Psoas muscle (tissue), 8 donors: ENCODE data around the gene SLCO3A1. TPM values are rescaled to one million over a fixed set of nuclear protein-coding genes. Genes with fewer than 3 reads are reported as not detected.

ENCODE experiments used
- ATAC-seq, 4 donors: fragments of 200-7000 bp; cut with Tn5 transposase; one replicate each; pipeline ENCODE4 v1.9.1; 2020; ENCODE audit warnings: moderate library complexity in 3 of 4, mild to moderate bottlenecking in 2 of 4
- DNase-seq, 2 donors: peaks; one replicate each; pipeline ENCODE4 v3.0.0-alpha.2; 2020
- H3K27ac ChIP-seq: fragments of 200-600 bp; one replicate; pipeline ENCODE4 v1.8.0; 2022
- H3K27me3 ChIP-seq, 3 donors: fragments of 200-600 bp in 1 of 3; one replicate each; pipeline versions ENCODE4 v1.6.1 to v1.8.0; 2013 to 2022; ENCODE audit warnings: low read length in 2 of 3, mild to moderate bottlenecking in 2 of 3, moderate library complexity in 1 of 3; ENCODE audit not compliant: insufficient read depth in 3 of 3
- H3K36me3 ChIP-seq, 2 donors: fragments of 200-600 bp in 1 of 2; one replicate each; pipeline versions ENCODE4 v1.6.1 to v1.8.0; 2013 to 2022; ENCODE audit warnings: low read depth in 1 of 2, mild to moderate bottlenecking in 1 of 2, moderate library complexity in 1 of 2; ENCODE audit not compliant: insufficient read depth in 1 of 2
- H3K4me1 ChIP-seq: fragments of 200-600 bp; one replicate; pipeline ENCODE4 v1.8.0; 2022
- H3K4me3 ChIP-seq: fragments of 200-600 bp; one replicate; pipeline ENCODE4 v1.8.0; 2022; ENCODE audit warnings: mild to moderate bottlenecking
- H3K9me3 ChIP-seq: fragments of 200-600 bp; one replicate; pipeline ENCODE4 v1.8.0; 2022
- CTCF ChIP-seq: fragments of 200-600 bp; IDR thresholded peaks from one replicate; pipeline ENCODE4 v1.8.0; 2022; ENCODE audit warnings: antibody characterized with exemption
- WGBS, 3 donors: extraction: QIAGEN DNeasy Blood & Tissue Kit; methylation state at CpG; one replicate each; pipeline versions ENCODE4 v1.1.6 to v1.1.7; 2013; 5-methylcytosine and 5-hydroxymethylcytosine counted together
- intact Hi-C, 2 donors: fragments of 100-400 bp; cut with DNase I; formaldehyde crosslinking; loops; one replicate each; pipeline versions ENCODE4 v1.11.0 to v1.14.2; 2022
- polyA plus RNA-seq, 3 donors: library from polyadenylated mRNA; stranded (reverse); fragments of 200-250 nt; gene quantifications; one replicate each; pipeline ENCODE4 v1.2.3, GENCODE V29; 2013
- total RNA-seq, 4 donors: library from RNA; stranded (reverse); fragmentation: NEBNext Ultra II Directional in 2 of 4; extraction: Animal tissue kit (Norgen Biotek cat#: 25700) in 2 of 4; gene quantifications; one replicate each; pipeline versions ENCODE4 v1.2.1 to v1.2.4, GENCODE V29; 2021 to 2023
- donor health status: healthy with polysubstance abuse.
- donor health status: DM: no; HTN: no; CAD: no; lungs with moderate emphysema.
- donor health status: Bipolar disorder and iron deficiency.
- donor health status: healthy.
- donor health status: DM: yes; HTN: yes; CAD: no.
- donor health status: DM: no; HTN: no; CAD: no.
- donor health status: DM: no; HTN: no; CAD: no.
- donor health status: DM: yes; HTN: yes; CAD: no.

SLCO3A1 gene
- total and polyA plus RNA-seq, 7 donors = 3.5 to 10.3 (median 9.4) TPM

DNA sequence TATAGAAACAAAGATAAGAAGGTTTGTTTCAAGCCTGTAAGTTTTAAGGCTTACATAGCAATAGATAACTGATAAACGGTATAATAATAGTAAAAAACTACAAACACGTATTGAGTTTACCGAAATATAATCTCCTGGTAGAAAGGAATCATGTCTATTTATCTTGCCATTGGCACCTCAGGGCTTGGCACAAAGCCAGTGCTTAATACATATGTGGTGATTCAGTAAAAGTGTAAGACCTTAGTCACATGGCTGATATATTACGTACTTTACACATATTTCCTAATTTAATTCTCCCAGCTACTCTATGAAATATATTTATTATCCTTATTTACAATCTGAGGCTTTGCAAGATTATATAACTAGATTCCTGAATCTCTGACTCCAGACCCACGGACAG, 32.0 kb upstream of the SLCO3A1 start:
- no peaks in the 10 kb centered on the region for H3K9me3 ChIP-seq
- no peak for ATAC-seq
- no peaks in the 10 kb centered on the region for H3K36me3 ChIP-seq
- intact Hi-C loops = no loop called here
- DNase-seq = no peak
- H3K27me3 ChIP-seq = no peaks in the 10 kb centered on the region
- no peak overlapping the region for H3K27ac ChIP-seq
- H3K4me3 ChIP-seq = no peak overlapping the region
- H3K4me1 ChIP-seq = no peaks in the 10 kb centered on the region
- TF ChIP-seq CTCF = no peak
- WGBS, 3 donors = 86 to 88% (median 87%) methylated on average over 5 of the region's 5 CpGs

- ATAC-seq (no peak), DNase-seq (no peak)
- 14 to 28% (median 17%) methylated on average over 3 of the region's 3 CpGs for WGBS, 3 donors
- intact Hi-C loops = no loop called here
- Histone ChIP-seq H3K4me3 (no peak overlapping the region), H3K27ac (no peak overlapping the region), H3K27me3 (no peaks in the 10 kb centered on the region), H3K9me3 (no peaks in the 10 kb centered on the region), H3K36me3 (no peaks in the 10 kb centered on the region), H3K4me1 (no peaks in the 10 kb centered on the region)
- TF ChIP-seq CTCF = no peak
Observed at GRCh38 chr15:91824256-91824655, 29.3 kb upstream of the SLCO3A1 start.

DNA sequence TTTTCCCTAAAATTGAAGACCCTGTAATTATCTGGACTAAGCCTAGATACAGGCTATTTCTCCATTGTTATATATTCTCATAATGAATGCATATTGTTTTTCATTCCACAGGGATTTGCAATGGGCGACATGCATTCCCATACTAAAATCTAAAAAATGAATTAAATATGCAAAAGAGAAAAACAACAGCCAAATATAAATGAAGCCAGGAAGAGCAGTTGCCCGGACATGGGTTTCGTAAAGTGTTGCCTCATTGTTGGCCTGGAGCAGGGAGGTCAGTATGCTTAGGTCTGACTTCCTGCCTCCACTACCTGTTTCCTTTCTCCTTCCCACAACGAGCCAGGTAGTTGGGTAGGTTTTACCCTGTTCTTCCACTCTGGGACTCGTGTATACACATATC, 27.1 kb upstream of the SLCO3A1 start:
- H3K9me3 ChIP-seq = no peaks in the 10 kb centered on the region
- 56 to 63% (median 60%) methylated on average over 5 of the region's 5 CpGs for WGBS, 3 donors
- H3K4me1 ChIP-seq = no peaks in the 10 kb centered on the region
- DNase-seq (no peak), ATAC-seq (no peak)
- H3K4me3 ChIP-seq = no peak overlapping the region
- no peak for TF ChIP-seq CTCF
- no peaks in the 10 kb centered on the region for H3K27me3 ChIP-seq
- H3K36me3 ChIP-seq = no peaks in the 10 kb centered on the region
- H3K27ac ChIP-seq = no peak overlapping the region
- intact Hi-C loops = no loop called here

DNA sequence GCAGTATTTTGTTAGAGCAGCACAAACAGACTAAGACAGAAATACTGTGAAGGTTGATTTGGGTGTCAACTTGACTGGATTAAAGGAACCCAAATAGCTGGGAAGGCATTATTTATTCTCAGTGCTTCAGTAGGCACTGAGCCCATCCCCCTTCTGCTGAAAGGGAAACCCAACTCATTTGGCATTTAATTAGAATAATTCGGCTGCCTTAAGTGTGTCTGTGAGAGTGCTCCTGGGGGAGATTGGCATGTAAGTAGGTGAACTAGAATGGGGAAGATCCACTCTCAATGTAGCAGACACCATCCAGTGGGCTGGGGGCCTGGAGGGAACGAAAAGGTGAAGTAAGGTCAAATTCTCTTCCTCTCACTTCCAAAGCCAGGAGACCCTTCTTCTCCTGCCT, 20.5 kb upstream of the SLCO3A1 start:
- ATAC-seq (no peak), DNase-seq (no peak)
- Histone ChIP-seq H3K27me3 (peaks cover 0 to 3% (median 1%) of the 10 kb centered on the region in 3 donors), H3K36me3 (no peaks in the 10 kb centered on the region), H3K9me3 (no peaks in the 10 kb centered on the region), H3K4me3 (no peak overlapping the region), H3K4me1 (no peaks in the 10 kb centered on the region), H3K27ac (no peak overlapping the region)
- WGBS, 3 donors = 76 to 87% (median 77%) methylated on average over 2 of the region's 2 CpGs
- intact Hi-C loops = no loop called here
- TF ChIP-seq CTCF = no peak

DNA sequence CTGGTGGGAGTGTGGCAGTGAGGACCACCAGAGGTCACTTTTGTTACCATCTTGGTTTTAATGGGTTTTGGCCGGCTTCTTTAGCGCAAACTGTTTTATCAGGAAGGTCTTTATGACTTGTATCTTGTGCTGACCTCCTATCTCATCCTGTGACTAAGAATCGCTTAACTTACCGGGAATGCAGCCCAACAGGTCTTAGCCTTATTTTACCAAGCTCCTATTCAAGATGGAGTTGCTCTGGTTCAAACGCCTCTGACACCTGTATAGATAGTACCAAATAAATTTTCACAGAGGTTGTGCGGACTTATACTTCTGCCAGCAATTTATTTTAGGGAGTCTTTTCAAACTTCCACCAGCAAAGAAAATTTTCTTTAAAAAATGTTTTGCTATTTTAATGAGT, 13.6 kb upstream of the SLCO3A1 start:
- DNase-seq (no peak), ATAC-seq (no peak)
- intact Hi-C loops = no loop called here
- Histone ChIP-seq H3K9me3 (peaks cover 6% of the 10 kb centered on the region), H3K36me3 (no peaks in the 10 kb centered on the region), H3K27ac (no peak overlapping the region), H3K4me3 (no peak overlapping the region), H3K27me3 (peaks cover 0 to 4% (median 2%) of the 10 kb centered on the region in 3 donors), H3K4me1 (no peaks in the 10 kb centered on the region)
- WGBS, 3 donors = 79 to 91% (median 90%) methylated on average over 6 of the region's 6 CpGs
- TF ChIP-seq CTCF = no peak
